DMS79 (cell line): Measurements from ENCODE around the gene RGS19.

ENCODE experiments used
- DNase-seq: peaks from one replicate; lab custom pipeline; 2025; lab: John Stamatoyannopoulos, UW

RGS19 gene

GRCh38 chr20:64035066-64035932, 44.0 kb downstream of the RGS19 start:
- DNase-seq = no peak

- no peak for DNase-seq
Observed at GRCh38 chr20:64033981-64034493, 45.3 kb downstream of the RGS19 start.

DNA sequence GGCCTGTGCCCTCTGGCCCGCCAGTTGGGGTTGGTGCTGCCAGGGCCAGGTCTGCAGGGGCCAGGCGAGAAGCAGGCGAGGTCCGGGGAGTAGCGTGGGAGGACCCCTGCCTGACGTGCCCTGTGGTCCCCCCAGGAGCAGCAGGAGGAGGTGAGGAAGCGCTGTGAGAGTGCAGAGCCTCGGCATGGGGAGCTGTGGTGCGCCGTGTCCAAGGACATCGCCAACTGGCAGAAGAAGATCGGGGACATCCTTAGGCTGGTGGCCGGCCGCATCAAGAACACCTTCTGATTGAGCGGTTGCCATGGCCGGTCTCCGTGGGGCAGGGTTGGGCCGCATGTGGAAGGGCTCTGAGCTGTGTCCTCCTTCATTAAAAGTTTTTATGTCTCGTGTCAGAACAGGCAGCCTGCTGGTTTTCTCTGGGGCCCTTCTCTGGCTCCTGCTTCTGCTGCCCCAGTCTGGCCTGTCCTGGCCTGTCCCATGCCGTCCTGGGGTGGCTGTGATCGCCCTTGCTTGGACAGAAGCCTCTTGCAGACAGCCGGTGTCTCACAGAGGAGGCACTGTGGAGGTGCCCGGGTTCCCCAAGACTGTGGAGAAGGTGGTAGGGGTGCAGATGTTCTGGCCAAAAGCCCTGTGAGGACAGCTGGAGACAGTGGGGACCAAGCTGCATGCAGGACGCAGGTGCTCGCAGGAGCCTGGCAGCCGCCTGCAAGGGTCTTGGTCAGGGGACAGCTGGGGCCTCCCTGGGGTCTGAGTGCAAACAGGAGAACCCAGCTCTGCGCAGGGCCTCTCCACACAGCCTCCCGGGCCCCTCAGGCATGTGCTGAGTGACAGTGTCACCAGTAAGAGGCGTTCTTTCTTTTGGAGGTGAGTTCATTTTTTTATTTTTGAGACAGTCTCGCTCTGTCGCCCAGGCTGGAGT, 46.4 kb downstream of the RGS19 start:
- DNase-seq = no peak

DNA sequence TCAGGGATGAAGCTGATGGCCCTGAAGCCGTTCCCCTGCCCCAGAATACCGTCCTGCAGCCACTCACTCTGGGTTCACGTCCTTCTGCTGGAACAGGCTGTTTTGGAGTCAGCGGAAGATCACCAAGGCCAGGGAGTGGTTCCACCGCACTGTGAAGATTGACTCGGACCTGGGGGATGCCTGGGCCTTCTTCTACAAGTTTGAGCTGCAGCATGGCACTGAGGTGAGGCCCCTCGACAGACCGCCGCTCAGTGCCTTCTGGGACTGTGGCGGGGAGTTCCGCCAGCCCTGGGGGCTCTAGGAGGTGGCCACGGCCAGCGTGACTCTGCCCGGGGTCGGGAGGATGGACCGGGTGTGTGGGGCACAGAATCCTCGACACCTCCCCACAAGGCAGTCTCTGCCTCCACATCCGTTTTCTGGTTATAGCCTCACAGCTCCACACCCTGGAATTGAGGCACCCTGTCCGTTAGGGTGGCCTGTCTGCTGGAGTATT, 47.5 kb downstream of the RGS19 start:
- DNase-seq = no peak

DNA sequence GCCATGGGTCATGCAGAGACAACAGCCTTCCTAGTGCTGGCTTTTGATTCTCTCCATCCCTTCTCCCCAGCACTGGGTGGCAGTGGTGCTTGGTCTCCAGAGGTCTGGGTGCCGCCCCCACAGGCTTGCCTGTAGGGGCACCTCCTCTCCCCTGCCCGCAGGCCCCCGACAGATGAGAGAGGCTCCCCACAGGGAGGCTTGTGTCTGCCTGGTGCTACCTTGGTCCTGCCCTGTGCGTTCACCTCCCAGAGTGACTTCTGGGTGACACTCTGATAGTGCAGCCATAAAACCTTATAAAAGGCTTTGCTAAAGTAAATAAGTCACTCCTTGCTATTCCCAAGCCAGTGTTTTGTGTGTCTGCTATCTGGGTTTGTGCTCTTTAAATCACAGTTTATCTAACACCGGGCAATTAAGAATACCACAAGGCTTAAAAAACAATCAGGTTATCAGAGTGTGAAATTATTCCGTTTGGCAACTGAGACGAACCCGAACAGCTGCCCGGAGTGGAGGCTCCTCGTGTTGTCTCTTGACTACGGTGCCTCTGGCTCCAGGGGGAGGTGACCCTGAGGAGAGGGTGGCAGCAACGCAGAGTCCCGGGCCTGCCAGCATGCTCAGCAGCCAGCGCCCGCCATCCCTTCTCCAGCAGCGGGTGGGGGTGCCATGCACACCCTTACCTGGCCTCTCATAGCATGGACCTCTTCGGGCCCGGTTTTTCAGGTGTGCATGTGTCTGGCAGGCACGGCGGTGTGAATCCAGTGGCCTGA, 48.8 kb downstream of the RGS19 start:
- no peak for DNase-seq

GRCh38 chr20:64029293-64030117, 49.8 kb downstream of the RGS19 start:
- no peak for DNase-seq

DNA sequence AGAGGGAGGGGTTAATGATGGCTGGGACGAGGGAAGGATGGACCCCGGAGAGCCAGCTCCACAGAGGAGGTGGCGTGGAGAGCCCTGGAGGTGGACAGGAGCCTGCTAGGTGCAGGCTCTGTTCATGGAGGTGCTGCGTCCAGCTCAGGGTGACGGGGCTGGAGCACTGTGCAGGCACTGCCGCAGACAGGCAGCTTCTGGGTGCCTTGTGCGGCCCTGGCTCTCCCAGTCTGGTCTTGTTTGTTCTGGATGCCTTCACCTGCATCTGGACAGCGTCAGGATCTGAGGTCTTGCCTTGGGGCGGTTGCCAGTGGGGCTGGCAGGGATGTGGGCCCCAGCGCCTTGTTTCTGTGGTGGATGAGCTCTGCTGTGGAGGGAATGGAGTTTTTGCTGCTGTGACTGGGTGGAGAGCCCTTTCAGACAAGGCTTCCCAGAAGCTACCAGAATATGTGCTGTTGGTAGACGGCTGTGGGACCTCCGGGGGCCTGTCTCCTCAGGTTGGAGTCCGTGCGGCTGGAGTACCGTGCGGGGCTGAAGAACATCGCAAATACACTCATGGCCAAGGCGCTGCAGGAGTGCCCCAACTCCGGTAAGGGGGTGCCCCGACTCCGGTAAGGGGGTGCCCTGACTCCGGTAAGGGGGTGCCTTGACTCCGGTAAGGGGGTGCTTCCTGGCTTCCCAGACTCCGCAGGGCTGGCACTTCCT, 51.2 kb downstream of the RGS19 start:
- DNase-seq = no peak

- no peak for DNase-seq
Observed at GRCh38 chr20:64025826-64026412, 53.4 kb downstream of the RGS19 start.

DNA sequence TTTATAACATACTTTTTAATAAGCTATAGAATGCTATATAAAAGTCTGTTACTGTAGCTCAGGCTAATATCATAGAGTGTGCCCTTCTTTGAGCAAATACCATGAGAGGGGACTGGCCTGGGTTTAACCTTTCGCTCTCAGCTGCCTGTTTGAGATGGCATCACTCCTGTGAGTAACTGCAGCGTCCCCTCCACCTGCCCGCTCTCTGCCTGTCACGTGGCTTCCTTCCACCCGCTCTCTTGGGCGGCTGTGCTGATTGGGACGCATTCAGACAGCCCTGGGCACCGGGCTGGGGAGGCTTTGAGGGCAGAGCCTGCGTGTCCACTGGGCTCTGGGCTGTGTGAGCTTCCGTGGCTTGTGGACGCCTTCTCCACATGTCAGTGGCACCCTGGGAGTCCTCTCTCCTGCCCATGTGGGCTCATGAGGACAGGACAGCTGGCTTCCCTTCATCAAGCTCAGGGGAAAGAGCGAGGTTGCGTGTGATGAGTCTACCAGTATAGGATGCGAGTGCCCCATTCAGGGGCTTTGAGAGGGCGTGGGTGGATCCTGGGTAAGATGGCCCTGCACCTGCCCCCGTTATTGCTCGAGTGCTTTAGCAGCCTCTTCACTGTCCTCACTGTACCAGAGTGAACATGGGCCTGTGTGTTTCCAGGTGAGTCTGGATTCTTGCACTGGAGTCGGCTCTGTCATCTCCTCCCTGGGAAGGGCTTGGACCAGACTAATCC, 54.1 kb downstream of the RGS19 start:
- DNase-seq = no peak

DNA sequence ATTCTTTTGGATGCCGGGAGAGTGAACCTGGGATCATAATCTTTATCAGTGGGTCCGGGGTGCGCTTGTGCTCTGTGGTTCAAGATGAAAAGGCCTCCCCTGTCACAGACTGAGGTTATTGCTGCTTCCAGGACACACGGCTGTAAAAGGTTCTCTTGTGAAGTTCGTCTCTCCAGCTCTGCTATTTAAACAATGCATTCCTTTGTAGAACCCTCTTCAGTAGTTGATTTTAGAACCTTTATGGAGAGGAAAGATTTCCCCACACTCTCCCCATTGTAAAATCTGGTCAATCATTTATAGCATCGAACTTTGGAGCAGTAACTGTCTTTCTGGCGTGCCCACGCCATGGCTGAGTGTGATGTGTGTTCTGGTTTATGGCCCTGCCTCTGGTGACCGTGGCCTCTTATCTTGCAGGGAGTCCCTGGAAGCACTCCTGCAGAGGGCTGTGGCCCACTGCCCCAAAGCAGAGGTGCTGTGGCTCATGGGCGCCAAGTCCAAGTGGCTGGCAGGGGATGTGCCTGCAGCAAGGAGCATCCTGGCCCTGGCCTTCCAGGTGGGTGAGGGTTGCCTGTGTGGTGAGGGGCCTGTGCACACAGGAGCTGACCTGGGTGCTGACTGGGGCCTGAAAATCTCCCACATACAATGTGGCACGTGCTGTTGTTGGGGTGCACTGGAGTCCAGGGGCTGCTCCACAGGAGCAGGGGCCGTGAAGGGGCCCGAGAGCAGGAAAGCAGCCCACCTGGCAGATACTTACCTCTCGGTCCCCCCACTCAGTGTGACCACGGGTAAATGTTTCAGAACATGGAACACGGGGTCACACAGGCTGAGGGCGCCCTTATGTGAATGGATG, 55.0 kb downstream of the RGS19 start:
- DNase-seq = no peak

DNA sequence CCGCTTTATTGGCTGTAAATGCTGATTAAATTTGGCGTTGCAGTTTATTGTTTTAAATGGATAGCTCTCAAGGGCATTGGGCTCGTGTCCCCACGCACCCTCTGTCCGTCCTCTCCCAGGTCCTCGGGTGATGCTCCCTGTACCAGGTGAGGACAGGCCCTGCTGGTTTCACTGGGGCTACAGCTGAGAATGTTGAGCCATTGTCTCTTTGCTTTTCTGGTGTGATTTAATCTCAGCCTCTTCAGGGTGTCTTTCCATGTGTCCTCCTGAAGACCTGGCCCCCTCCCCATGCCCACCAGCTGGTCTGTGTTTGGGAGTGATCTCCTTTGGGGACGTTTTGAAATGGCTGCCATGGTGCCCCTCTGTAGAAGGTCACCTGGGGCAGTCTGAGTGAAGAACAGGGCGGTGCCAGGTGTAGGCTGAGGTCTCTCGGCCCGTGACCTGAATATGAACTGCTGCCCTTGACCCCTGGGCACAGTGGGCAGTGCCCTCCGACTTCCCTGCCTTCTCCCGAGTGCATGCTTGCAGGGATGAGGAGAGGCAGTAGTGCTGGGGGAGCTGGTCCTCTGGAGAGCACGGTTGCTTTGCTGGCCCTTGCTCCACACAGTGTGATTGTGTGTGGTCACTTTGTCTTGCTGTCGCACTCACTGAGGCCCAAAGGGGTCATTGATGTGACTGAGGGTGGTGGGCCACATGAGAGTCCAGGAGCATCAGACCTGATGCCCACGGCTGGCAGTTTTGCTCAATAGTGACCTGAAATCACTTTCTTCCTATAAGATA, 55.8 kb downstream of the RGS19 start:
- no peak for DNase-seq
